C4-2B (cell line): ENCODE measurements around the gene GUSB.

Experiments
- H3K27ac ChIP-seq: fragments of 450-650 bp; 2 replicates; pipeline ENCODE4 v1.5.1; 2017
- ZFX ChIP-seq: fragments of 450-650 bp; IDR thresholded peaks from 2 replicates; pipeline ENCODE4 v1.6.1; 2017
- TF ChIP-seq, protein P1 (sequence below): fragments of 450-650 bp; conservative IDR thresholded peaks from 2 replicates; pipeline ENCODE4 v1.5.1; 2017; ENCODE audit warnings: mild to moderate bottlenecking

Gene GUSB

DNA sequence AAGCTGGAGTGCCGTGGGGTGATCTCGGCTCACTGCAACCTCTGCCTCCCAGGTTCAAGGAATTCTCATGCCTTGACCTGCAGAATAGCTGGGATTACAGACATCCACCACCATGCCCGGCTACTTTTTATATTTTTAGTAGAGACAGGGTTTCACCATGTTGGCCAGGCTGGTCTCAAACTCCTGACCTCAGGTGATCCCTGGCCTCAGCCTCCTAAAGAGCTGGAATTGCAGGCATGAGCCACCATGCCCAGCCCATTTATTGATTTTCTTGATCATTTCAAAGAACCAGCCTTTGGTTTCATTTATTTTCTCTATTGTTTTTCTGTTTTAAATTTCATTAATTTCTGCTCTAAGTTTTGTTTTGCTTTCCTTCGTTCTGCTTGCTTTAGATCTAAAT lies 50.3 kb downstream of the GUSB start:
- TF ChIP-seq, protein P1, sequence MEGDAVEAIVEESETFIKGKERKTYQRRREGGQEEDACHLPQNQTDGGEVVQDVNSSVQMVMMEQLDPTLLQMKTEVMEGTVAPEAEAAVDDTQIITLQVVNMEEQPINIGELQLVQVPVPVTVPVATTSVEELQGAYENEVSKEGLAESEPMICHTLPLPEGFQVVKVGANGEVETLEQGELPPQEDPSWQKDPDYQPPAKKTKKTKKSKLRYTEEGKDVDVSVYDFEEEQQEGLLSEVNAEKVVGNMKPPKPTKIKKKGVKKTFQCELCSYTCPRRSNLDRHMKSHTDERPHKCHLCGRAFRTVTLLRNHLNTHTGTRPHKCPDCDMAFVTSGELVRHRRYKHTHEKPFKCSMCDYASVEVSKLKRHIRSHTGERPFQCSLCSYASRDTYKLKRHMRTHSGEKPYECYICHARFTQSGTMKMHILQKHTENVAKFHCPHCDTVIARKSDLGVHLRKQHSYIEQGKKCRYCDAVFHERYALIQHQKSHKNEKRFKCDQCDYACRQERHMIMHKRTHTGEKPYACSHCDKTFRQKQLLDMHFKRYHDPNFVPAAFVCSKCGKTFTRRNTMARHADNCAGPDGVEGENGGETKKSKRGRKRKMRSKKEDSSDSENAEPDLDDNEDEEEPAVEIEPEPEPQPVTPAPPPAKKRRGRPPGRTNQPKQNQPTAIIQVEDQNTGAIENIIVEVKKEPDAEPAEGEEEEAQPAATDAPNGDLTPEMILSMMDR, result no peak
- TF ChIP-seq ZFX, result no peak
- H3K27ac ChIP-seq, result no peak overlapping the region

DNA sequence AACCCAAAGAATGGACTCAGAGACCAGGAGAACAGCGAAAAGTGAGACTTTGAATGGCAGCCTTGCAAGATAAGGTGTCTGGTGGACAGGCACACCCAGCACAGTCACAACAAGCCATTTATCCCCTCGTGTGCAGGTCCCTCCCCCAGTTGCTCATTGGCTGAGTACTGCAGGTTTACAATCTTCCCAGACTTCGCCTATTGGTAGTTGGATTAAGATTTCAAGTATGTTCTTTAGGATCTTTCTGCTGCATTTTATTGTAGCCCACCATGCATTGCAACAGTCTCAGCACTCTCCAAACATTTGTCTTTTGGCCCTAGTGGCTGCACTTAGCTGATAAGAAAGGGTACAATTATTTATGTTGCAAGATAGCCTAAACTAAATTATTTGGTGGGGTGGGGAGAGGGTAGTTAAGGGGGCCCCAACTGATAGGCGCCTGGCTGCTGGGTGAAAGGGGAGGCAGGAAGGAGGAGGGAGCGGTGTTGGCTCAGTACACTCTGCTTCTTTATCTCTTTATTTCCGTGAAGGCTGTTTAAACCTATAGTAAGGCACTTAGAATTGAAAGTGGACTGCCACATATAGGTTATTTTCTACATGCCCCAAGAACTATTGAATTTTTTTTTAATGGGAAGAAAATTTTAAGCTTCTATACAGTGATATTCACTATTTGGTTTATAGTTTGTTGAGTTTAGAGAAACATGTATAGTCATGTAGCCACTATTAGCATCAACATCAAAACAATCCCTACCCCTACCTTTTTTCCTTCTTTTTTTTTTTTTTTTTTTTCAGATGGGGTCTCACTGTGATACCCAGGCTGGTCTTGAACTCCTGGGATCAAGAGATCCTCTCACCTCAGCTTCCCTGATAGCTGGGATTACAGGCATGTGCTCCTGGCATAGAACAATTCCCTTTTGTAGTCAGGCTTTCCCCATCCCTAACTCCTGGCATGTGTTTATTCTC lies 54.2 kb downstream of the GUSB start:
- H3K27ac ChIP-seq, result no peak overlapping the region
- TF ChIP-seq, protein P1, result no peak
- no peak for TF ChIP-seq ZFX

DNA sequence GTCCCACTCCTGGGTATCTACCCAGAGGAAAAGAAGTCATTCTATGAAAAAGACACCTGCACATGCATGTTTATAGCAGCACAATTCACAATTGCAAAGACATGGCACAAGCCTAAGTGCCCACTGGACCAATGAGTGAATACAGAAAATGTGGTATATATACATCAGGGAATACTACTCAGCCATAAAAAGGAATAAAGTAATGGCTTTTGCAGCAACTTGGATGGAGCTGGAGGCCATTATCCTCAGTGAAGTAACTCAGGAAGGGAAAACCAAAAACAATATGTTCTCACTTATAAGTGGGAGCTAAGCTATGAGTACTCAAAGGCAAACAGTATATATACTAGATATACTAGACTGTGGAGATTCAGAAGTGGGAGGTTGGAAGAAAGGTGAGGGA lies 55.4 kb downstream of the GUSB start:
- TF ChIP-seq ZFX, result no peak
- TF ChIP-seq, protein P1, result no peak
- no peak overlapping the region for H3K27ac ChIP-seq

DNA sequence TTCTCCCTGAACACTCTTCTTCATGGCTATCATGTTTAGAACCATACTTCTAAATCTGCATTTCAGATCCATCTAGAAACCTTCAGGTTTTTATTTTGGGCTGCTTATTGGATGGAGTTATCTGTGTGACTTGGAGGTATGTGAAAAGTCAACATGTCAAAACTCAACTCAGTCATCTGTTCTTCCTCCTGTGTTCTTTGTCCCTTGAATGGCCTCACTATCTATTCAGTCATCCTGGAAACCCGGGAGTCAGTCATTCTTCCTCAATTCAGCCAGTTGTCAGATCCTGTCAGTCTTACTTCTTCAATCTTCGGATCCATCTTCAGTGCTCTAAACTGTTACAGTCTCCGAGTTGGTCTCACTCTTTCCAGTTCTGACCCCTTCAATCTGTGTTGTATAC lies 57.0 kb downstream of the GUSB start:
- TF ChIP-seq ZFX, result no peak
- TF ChIP-seq, protein P1, result no peak
- no peak overlapping the region for H3K27ac ChIP-seq

DNA sequence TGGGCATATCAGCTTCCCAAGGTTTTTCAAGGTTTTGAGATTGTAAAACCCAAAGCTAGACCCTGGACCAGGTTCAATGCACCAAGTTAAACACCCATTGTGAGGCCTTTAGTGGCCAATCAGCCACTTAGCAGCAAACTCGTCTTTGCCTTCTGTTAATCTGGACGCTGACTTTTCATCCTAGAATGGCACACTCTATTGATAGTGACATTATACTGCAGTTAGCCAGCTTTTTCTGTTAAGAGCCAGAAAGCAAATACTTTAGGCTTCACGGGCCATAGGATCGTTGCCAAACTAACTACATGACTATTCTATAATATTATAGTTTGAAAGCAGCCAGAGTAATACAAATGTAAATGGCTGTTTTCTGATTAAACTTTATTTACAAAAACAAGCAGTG lies 57.8 kb downstream of the GUSB start:
- no peak for TF ChIP-seq ZFX
- H3K27ac ChIP-seq, result no peak overlapping the region

DNA sequence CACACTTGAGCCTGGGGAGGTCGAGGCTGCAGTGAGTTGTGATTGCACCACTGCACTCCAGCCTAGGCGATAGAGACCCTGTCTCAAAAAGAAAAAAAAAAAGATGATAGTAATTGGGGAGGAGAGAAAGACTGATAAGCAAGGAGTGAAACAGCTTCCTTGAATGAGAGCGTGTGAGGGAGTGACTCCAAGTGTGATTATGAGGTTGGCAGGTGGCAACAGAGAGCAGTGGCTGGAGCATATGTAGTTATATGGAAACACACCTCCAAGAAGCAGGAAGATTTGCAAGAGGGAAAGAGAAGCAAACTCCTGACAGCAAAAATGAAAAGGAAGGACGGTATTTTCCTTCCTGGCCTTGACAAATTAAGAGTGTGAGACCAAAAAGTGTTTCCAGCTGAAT lies 58.7 kb downstream of the GUSB start:
- no peak overlapping the region for H3K27ac ChIP-seq

DNA sequence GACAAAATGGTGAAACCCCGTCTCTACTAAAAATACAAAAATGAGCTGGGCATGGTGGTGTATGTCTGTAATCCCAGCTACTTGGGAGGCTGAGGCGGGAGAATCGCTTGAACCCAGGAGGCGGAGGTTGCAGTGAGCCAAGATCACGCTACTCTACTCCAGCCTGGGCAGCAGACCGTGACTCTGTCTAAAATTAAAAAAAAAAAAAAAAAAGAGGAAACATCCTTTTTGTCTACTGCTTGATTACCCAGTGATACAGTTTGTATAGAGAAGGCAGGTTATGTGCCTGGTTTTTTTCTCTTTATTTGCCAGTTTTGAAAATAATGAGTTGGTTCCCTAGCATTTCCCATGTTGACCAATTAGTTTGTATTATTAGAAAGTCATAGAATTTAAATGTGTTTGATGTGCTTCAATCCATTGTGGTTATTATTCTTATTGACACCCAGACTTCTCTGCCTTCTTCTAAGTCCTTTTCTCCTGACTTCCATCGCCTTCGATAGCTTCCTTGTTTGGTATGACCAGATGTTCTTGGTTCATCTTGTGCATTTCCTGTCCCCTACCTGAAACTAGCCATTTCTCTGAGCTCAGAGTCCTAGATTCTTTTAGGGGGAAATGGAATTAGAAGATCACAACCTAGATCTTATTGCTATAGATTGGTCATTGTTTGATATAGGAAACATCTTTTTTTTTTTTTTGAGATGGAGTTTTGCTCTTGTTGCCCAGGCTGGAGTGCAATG lies 65.9 kb downstream of the GUSB start:
- TF ChIP-seq ZFX, result no peak
- TF ChIP-seq, protein P1, result no peak
- H3K27ac ChIP-seq, result no peak overlapping the region

More for the DNA sequence above, 58.7 kb downstream of the GUSB start:
- TF ChIP-seq, protein P1, result no peak
- TF ChIP-seq ZFX, result no peak
